Endothelial cell of umbilical vein (primary cell): Measurements from ENCODE around the gene MMRN2. TPM values are rescaled to one million over a fixed set of nuclear protein-coding genes. Genes with fewer than 3 reads are reported as not detected.

ENCODE experiments used
- BruUV-seq: library from RNA; stranded (reverse); fragments of 400-500 nt; replicated peaks from 2 replicates; lab custom pipeline; 2021; lab: Mats Ljungman, UMichigan
- CTCF ChIA-PET: fragments of 300-600, 350-600 bp; sonication (Branson Sonifier 250); formaldehyde crosslinking; loops from one replicate; lab custom pipeline; 2021; ENCODE audit warnings: antibody characterized with exemption, inconsistent platforms; lab: Charles Lee
- POLR2A ChIA-PET: fragments of 300-600, 350-600 bp; sonication (Branson Sonifier 250); formaldehyde crosslinking; loops from one replicate; lab custom pipeline; 2021; ENCODE audit warnings: antibody characterized with exemption, inconsistent platforms; lab: Charles Lee
- DNase-seq: peaks from one replicate; pipeline ENCODE4 v3.0.0-alpha.2; 2011; ENCODE audit warnings: low read depth, low spot score
- FAIRE-seq: peaks from 2 replicates; lab custom pipeline; 2011; peaks lifted over from hg19 to GRCh38; lab: Jason Lieb, UNC
- H2AFZ ChIP-seq: 2 replicates; pipeline ENCODE4 v1.6.0; 2012; ENCODE audit warnings: low read depth, low read length, control low read depth, inconsistent platforms
- H3K27ac ChIP-seq: 2 replicates; pipeline ENCODE4 v1.5.1; 2011; ENCODE audit warnings: low read depth, mild to moderate bottlenecking, control low read depth, low read length, moderate library complexity; ENCODE audit not compliant: insufficient read depth
- H3K27me3 ChIP-seq, 2 experiments: 2 replicates each; pipeline versions ENCODE4 v1.6.0 to v1.6.1; 2011; ENCODE audit warnings: low read length in 2 of 2, mixed read lengths in 1 of 2; ENCODE audit not compliant: control insufficient read depth in 2 of 2, insufficient read depth in 2 of 2
- H3K36me3 ChIP-seq, 2 experiments: 2 replicates in 1 of 2; 3 replicates in 1 of 2; pipeline ENCODE4 v1.5.1; 2011; ENCODE audit warnings: low read length in 2 of 2, mild to moderate bottlenecking in 1 of 2, moderate library complexity in 1 of 2; ENCODE audit not compliant: control insufficient read depth in 2 of 2, insufficient read depth in 2 of 2; ENCODE audit errors: extremely low read depth in 1 of 2
- H3K4me1 ChIP-seq: 3 replicates; pipeline ENCODE4 v1.5.1; 2011; ENCODE audit warnings: mild to moderate bottlenecking, low read length; ENCODE audit not compliant: control insufficient read depth, insufficient read depth; ENCODE audit errors: extremely low read depth
- H3K4me2 ChIP-seq: 2 replicates; pipeline ENCODE4 v1.6.1; 2011; ENCODE audit warnings: low read length, control low read depth, mixed read lengths; ENCODE audit not compliant: insufficient read depth
- H3K4me3 ChIP-seq, 3 experiments: fragments of 200-600 bp in 1 of 3; sonication (generic), shearing (Covaris generic) in 1 of 3; replicated peaks in 1 of 3; 2 replicates each; pipeline ENCODE4 v1.5.1; 2011 to 2016; ENCODE audit warnings: control low read depth in 3 of 3, low read length in 3 of 3, mild to moderate bottlenecking in 2 of 3, inconsistent platforms in 1 of 3, low read depth in 1 of 3, moderate library complexity in 1 of 3; ENCODE audit not compliant: insufficient read depth in 1 of 3
- H3K79me2 ChIP-seq: 2 replicates; pipeline ENCODE4 v1.6.0; 2012; ENCODE audit warnings: low read length, inconsistent platforms; ENCODE audit not compliant: control insufficient read depth, insufficient read depth
- H3K9ac ChIP-seq: replicated peaks from 2 replicates; pipeline ENCODE3; 2011; ENCODE audit warnings: low read length, control low read depth; ENCODE audit not compliant: insufficient read depth; ENCODE audit errors: extremely low read depth
- H3K9me1 ChIP-seq: replicated peaks from 3 replicates; pipeline ENCODE4 v1.6.0; 2011; ENCODE audit warnings: mild to moderate bottlenecking, low read length; ENCODE audit not compliant: control insufficient read depth, insufficient read depth; ENCODE audit errors: extremely low read depth
- H3K9me3 ChIP-seq: replicated peaks from 2 replicates; pipeline ENCODE4 v1.5.1; 2012; ENCODE audit warnings: low read length, inconsistent platforms; ENCODE audit not compliant: control insufficient read depth, insufficient read depth
- H4K20me1 ChIP-seq: replicated peaks from 2 replicates; pipeline ENCODE3; 2011; ENCODE audit warnings: mild to moderate bottlenecking, low read length; ENCODE audit not compliant: control insufficient read depth, insufficient read depth; ENCODE audit errors: extremely low read depth
- EZH2 ChIP-seq: IDR thresholded peaks from 2 replicates; pipeline ENCODE4 v1.6.1; 2012; ENCODE audit warnings: borderline replicate concordance, low read depth, mild to moderate bottlenecking, moderate library complexity, low read length, inconsistent platforms; ENCODE audit not compliant: severe bottlenecking
- FOS ChIP-seq: IDR thresholded peaks from 2 replicates; pipeline ENCODE4 v1.6.1; 2011; ENCODE audit warnings: mild to moderate bottlenecking, low read length, moderate library complexity, borderline replicate concordance; ENCODE audit not compliant: insufficient read depth
- GATA2 ChIP-seq: IDR thresholded peaks from 2 replicates; pipeline ENCODE4 v1.7.0; 2011; ENCODE audit warnings: low read depth, mild to moderate bottlenecking, moderate library complexity, mixed read lengths, low read length; ENCODE audit not compliant: insufficient read length, insufficient read depth
- JUN ChIP-seq: IDR thresholded peaks from 2 replicates; pipeline ENCODE4 v1.6.1; 2011; ENCODE audit warnings: borderline replicate concordance, low read depth; ENCODE audit not compliant: insufficient read length, insufficient read depth
- MAX ChIP-seq: IDR thresholded peaks from 2 replicates; pipeline ENCODE4 v1.6.1; 2011; ENCODE audit not compliant: insufficient read depth, insufficient read length
- MYC ChIP-seq: IDR thresholded peaks from one replicate; pipeline ENCODE4 v1.6.1; 2011; ENCODE audit warnings: mild to moderate bottlenecking, low read depth, low read length
- POLR2A ChIP-seq: IDR thresholded peaks from 2 replicates; pipeline ENCODE4 v1.6.1; 2012; ENCODE audit warnings: low read depth, mild to moderate bottlenecking, control low read depth, low read length
- POLR2AphosphoS5 ChIP-seq: IDR thresholded peaks from 2 replicates; pipeline ENCODE4 v1.6.1; 2012; ENCODE audit warnings: low read depth, mild to moderate bottlenecking, control low read depth, low read length, moderate library complexity; ENCODE audit not compliant: insufficient read depth
- dilution Hi-C: fragments of 300-500 bp; cut with MboI; formaldehyde crosslinking; loops from one replicate; pipeline ENCODE4 v1.15.0; 2019; ENCODE audit warnings: low sequenced_read_pairs; ENCODE audit not compliant: extremely low pct_ligation_motif_present
- intact Hi-C: fragments of 100-400 bp; cut with micrococcal nuclease; formaldehyde crosslinking; loops from one replicate; pipeline ENCODE4 v1.10.0; 2022
- polyA plus RNA-seq, 4 experiments: library from polyadenylated mRNA; depleted of rRNA in 3 of 4; stranded (reverse) in 3 of 4; unstranded in 1 of 4; fragments of >200 nt; gene quantifications; 2 replicates each; pipeline versions ENCODE4 v1.2.1 to v1.2.3, GENCODE V29; 2011 to 2012; ENCODE audit warnings: missing spikeins in 1 of 4
- total RNA-seq: library from RNA; stranded (reverse); gene quantifications from 2 replicates; pipeline ENCODE4 v1.2.3, GENCODE V29; 2021
- TF ChIP-seq, protein P1 (sequence below), 2 donors: IDR thresholded peaks; 1 replicate in 1 of 2; 2 replicates in 1 of 2; pipeline ENCODE4 v1.5.1; 2011; ENCODE audit warnings: low read length in 2 of 2, mild to moderate bottlenecking in 2 of 2, moderate library complexity in 2 of 2, control low read depth in 1 of 2, inconsistent platforms in 1 of 2, low read depth in 1 of 2; ENCODE audit not compliant: insufficient read depth in 1 of 2; ENCODE audit errors: extremely low read depth in 1 of 2

MMRN2 gene
- total and polyA plus RNA-seq, 2 donors (not counting 3 experiments of a cell fraction or from before 2014, with no cell fraction given) = 154 to 169 TPM

GRCh38 chr10:86964847-86965190 lies 7.4 kb upstream of the MMRN2 start:
- Histone ChIP-seq H3K27me3 (no peaks in the 10 kb centered on the region), H3K9me1 (no peaks in the 10 kb centered on the region), H3K4me2 (no peak overlapping the region), H3K27ac (no peak overlapping the region), H3K4me3 (no peak overlapping the region), H3K36me3 (no peaks in the 10 kb centered on the region), H3K9ac (no peak overlapping the region), H3K4me1 (peaks cover 45% of the 10 kb centered on the region), H3K9me3 (no peaks in the 10 kb centered on the region), H4K20me1 (no peaks in the 10 kb centered on the region), H3K79me2 (no peaks in the 10 kb centered on the region), H2AFZ (no peak overlapping the region)
- FAIRE-seq (no peak), DNase-seq (no peak)
- BruUV-seq = no TSS peak
- TF ChIP-seq POLR2A (no peak), EZH2 (no peak), MAX (no peak), MYC (no peak), JUN (no peak), POLR2AphosphoS5 (no peak), GATA2 (no peak), FOS (no peak)
- TF ChIP-seq, protein P1, sequence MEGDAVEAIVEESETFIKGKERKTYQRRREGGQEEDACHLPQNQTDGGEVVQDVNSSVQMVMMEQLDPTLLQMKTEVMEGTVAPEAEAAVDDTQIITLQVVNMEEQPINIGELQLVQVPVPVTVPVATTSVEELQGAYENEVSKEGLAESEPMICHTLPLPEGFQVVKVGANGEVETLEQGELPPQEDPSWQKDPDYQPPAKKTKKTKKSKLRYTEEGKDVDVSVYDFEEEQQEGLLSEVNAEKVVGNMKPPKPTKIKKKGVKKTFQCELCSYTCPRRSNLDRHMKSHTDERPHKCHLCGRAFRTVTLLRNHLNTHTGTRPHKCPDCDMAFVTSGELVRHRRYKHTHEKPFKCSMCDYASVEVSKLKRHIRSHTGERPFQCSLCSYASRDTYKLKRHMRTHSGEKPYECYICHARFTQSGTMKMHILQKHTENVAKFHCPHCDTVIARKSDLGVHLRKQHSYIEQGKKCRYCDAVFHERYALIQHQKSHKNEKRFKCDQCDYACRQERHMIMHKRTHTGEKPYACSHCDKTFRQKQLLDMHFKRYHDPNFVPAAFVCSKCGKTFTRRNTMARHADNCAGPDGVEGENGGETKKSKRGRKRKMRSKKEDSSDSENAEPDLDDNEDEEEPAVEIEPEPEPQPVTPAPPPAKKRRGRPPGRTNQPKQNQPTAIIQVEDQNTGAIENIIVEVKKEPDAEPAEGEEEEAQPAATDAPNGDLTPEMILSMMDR (IDR thresholded peaks at IDR 0.05; ENCODE audit: extremely low read depth in 1 of 2, insufficient read depth in 1 of 2, low read depth in 1 of 2, low read length in 2 of 2) = no peak
- ChIA-PET CTCF (interaction anchor here (0.5 to 8.5 kb wide), 4 partner anchors 8 to 61 kb away, joined by 3 to 189 read pairs (median 58); partner anchors contain the start of genes MMRN2 and SNCG), POLR2A (no interaction called here)
- intact Hi-C loops (no loop called here), dilution Hi-C loops (no loop called here)
